Left hindlimb (tissue), 1 donor: ENCODE measurements around the gene CHAF1B.

Experiments
- DNase-seq: peaks from one replicate; pipeline ENCODE4 v3.0.0-alpha.2; 2018

Gene CHAF1B

GRCh38 chr21:36465478-36465877 is 80.3 kb downstream of the CHAF1B start:
- DNase-seq: no peak

- DNase-seq: no peak
These were observed 80.9 kb downstream of the CHAF1B start for GRCh38 chr21:36466061-36466511.
